Stimulated activated naive CD8-positive, alpha-beta T cell treated with anti-CD3 and anti-CD28 coated beads, Interleukin-15, Interleukin-2, amounts not matched to agents 100 U/mL and 50 U/mL, for 24 hours (primary cell): ENCODE data around the gene CCR1.
"Not testable (repeated sequence)": the region's sequence is repeated elsewhere in the genome, so short reads cannot be mapped to it uniquely, and the experiment has no call there.

Source experiments
- ATAC-seq: fragments of 150-1000 bp; cut with Tn5 transposase; one replicate; pipeline ENCODE4 v1.10.0; 2021
- DNase-seq: peaks from one replicate; pipeline ENCODE4 v3.0.0; 2021

The CCR1 gene

DNA sequence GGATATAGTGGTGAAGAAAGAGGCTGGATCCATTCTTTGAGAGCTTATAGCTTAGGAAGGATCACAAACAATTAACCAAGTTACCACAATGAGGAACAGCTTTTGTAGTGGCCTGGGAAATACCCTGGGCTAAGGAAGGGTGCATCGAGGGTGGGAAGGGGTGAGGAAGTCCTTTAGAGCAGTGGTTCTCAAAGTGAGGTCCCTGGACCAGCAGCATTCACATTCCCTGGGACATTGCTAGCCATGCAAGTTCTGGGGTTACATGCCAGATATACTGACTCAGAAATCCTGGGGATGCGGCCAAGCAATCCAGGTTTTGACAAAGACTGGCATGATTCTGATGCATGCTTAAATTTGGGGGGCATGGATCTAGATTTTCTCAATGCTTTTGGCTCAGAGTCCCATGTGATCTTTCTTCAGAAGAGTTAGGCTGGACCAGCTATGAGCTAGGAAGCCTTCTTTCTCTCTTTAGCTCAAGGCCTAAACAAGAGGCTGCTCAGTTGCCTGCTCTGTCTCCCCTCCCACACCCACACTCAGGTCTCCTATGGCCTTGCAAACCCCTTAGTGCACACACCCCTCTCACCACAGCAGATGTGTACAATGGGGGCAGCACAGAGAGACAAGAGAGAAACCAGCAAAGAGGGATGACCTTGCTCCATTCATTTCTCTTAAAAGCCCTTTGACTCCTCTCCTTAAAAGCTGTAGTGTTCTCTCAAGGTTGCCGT is 1.8 kb upstream of the CCR1 start:
- no peak for ATAC-seq
- DNase-seq: no peak

DNA sequence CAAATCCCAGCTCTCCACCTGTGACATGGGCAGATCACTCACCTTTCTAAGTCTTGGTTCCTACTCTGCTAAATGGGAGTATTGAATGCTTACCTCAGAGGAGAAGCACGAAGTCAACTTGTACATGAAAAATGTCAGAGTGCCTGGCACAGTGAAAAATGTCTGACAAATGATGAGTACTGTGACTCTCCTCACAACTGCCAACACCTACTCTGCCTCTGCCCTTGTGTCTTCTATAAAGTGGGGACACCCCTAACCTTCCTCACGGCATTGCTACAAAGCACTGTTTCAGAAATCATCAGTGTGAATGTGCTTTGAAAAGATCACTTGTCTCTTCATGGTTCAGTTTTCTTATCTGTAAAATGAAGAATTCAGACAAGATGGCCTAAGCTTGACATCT is 940 bp upstream of the CCR1 start:
- DNase-seq (no peak), ATAC-seq (peak; percentile 23)

- not testable (repeated sequence) for DNase-seq, ATAC-seq
Measured at GRCh38 chr3:46207514-46207913, 599 bp downstream of the CCR1 start.

GRCh38 chr3:46206282-46207015 is 1.7 kb downstream of the CCR1 start:
- ATAC-seq (no peak), DNase-seq (no peak)

GRCh38 chr3:46205286-46205960 is 2.7 kb downstream of the CCR1 start:
- ATAC-seq (no peak), DNase-seq (no peak)

- ATAC-seq: no peak
- DNase-seq: no peak
Measured at GRCh38 chr3:46203681-46204080, 4.4 kb downstream of the CCR1 start.

- ATAC-seq: no peak
- DNase-seq: no peak
Measured at GRCh38 chr3:46202535-46202934, 5.6 kb downstream of the CCR1 start.

- no peak for DNase-seq
- ATAC-seq: no peak
Measured at GRCh38 chr3:46200790-46201189, 7.3 kb downstream of the CCR1 start.

- DNase-seq: no peak
- no peak for ATAC-seq
Measured at GRCh38 chr3:46200211-46200610, 7.9 kb downstream of the CCR1 start.

- DNase-seq (no peak), ATAC-seq (no peak)
Measured at GRCh38 chr3:46196261-46196957, 11.7 kb downstream of the CCR1 start.

GRCh38 chr3:46194868-46195553 is 13.1 kb downstream of the CCR1 start:
- DNase-seq (no peak), ATAC-seq (no peak)

- DNase-seq (no peak), ATAC-seq (no peak)
Measured at GRCh38 chr3:46193436-46193835, 14.7 kb downstream of the CCR1 start.

GRCh38 chr3:46192939-46193338 is 15.2 kb downstream of the CCR1 start:
- DNase-seq (no peak), ATAC-seq (no peak)

DNA sequence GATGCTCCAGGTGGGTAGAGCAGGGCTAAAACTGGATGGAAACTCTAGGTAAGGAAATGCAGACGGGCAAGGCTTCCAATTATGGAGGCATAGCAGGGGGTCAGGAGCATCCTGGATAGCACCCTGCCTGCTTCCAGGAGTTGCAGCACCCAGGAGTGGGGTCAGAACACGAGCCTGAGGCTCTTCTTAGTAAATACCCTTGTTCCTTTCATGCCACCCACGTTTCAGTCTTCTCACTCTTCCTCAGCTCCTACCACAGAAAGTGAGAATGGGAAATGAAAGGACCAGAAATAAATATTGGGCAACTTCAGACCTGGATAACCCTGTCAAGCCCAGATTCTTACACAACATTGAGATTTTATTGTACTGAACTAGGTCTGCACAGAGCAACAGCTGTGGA is 16.4 kb downstream of the CCR1 start:
- no peak for DNase-seq
- no peak for ATAC-seq

- DNase-seq (no peak), ATAC-seq (no peak)
Measured at GRCh38 chr3:46188708-46189107, 19.4 kb downstream of the CCR1 start.

DNA sequence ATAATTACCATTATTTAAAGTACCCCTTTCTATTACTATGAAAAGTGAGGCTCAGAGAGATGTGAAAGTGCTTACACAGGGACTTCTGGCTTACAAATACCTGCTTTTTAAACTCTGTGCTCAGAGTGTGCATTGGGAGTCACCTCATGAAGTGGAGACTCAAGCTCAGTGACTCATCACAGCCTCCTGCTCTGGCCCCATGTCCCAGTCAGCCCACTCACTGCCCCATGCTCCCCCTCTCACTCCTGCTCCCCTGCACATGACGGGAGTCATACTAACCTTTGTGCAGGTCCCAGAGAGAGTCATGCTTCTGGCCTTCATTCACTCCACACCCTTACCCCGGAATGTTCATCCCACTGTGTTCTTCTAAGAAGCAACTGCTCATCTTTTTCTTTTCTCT is 20.2 kb downstream of the CCR1 start:
- ATAC-seq (peak; percentile 66), DNase-seq (no peak)

DNA sequence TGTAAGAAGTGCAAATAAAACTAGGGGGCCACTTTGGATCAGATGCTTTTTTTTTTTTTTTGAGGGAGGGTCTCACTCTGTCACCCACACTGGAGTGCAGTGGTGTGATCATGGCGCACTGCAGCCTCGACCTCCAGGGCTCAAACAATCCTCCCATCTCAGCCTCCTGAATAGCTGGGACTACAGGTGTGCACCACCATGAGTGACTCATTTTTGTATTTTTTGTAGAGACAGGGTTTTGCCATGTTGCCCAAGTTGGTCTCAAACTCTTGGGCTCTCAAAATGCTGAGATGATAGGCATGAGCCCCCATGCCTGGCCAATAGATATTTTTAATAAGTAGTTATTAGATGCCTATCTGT is 20.8 kb downstream of the CCR1 start:
- ATAC-seq (no peak), DNase-seq (no peak)

- DNase-seq (no peak), ATAC-seq (no peak)
Measured at GRCh38 chr3:46186471-46187340, 21.4 kb downstream of the CCR1 start.

- ATAC-seq (peak; percentile 33), DNase-seq (no peak)
Measured at GRCh38 chr3:46184469-46184868, 23.6 kb downstream of the CCR1 start.

DNA sequence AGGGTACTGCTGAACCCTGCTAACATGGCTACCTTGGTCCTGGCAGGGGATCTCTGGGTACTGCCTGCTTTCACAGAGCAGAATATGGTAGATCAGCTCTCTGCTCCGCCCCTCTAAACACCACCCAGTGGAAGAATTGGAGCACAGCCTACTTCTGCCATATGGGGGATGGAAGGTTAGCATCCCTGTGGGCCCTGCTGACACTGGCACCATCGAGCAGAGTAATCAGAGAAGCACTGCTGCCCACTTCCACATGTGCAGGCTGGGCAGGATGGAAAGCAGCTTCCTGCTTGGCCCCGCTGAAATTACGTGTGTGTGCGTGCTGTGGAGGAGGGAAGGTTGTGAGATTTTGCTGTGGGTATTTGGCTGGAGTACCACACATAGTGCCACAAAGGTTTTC is 24.8 kb downstream of the CCR1 start:
- DNase-seq: no peak

More for the DNA sequence above, 24.8 kb downstream of the CCR1 start:
- peak; percentile 41 for ATAC-seq
